ENCODE measurements around the gene INPP5D. TPM values are rescaled to one million over a fixed set of nuclear protein-coding genes. Genes with fewer than 3 reads are reported as not detected.

The INPP5D gene
- total RNA-seq, 1 donor from 2014 or later, result 43.4 TPM

Other genes starting within 250 kb of the INPP5D start
- gene SNORC, start 190.1 kb upstream of the INPP5D start, total RNA-seq, result 7.3 TPM
- gene NGEF, start 47.1 kb upstream of the INPP5D start, total RNA-seq, result 8.1 TPM
- gene NEU2, start 27.7 kb upstream of the INPP5D start, total RNA-seq, result not detected
- gene ATG16L1, start 191.3 kb downstream of the INPP5D start, total RNA-seq, result 35.4 TPM
- not detected for gene SAG, start 247.5 kb downstream of the INPP5D start, total RNA-seq

All from ureter (tissue), 1 donor.